ENCODE measurements around the gene GTF2I. TPM values are rescaled to one million over a fixed set of nuclear protein-coding genes. Genes with fewer than 3 reads are reported as not detected.
"Not testable (repeated sequence)": the region's sequence is repeated elsewhere in the genome, so short reads cannot be mapped to it uniquely, and the experiment has no call there.

The GTF2I gene
- total RNA-seq, 2 donors from 2014 or later = 74.3 to 107 TPM

GRCh38 chr7:74758268-74758667 lies 100.8 kb downstream of the GTF2I start:
- H3K27ac ChIP-seq; H3K4me3 ChIP-seq; H3K36me3 ChIP-seq; H3K9me3 ChIP-seq; H3K27me3 ChIP-seq; H3K4me1 ChIP-seq; DNase-seq (ENCODE audit: low spot score): not testable (repeated sequence)

- H3K27ac ChIP-seq; H3K4me1 ChIP-seq; H3K9me3 ChIP-seq; H3K27me3 ChIP-seq; DNase-seq (ENCODE audit: low spot score); H3K4me3 ChIP-seq; H3K36me3 ChIP-seq: not testable (repeated sequence)
Observed at GRCh38 chr7:74758982-74759381, 101.5 kb downstream of the GTF2I start.

GRCh38 chr7:74765205-74765918 lies 107.8 kb downstream of the GTF2I start:
- H3K27me3 ChIP-seq; H3K9me3 ChIP-seq; H3K27ac ChIP-seq; H3K36me3 ChIP-seq; H3K4me3 ChIP-seq; H3K4me1 ChIP-seq; DNase-seq (ENCODE audit: low spot score): not testable (repeated sequence)

- not testable (repeated sequence) for H3K4me3 ChIP-seq; H3K36me3 ChIP-seq; H3K9me3 ChIP-seq; H3K27ac ChIP-seq; H3K4me1 ChIP-seq; DNase-seq (ENCODE audit: low spot score); H3K27me3 ChIP-seq
Observed at GRCh38 chr7:74766509-74766908, 109.0 kb downstream of the GTF2I start.

GRCh38 chr7:74766991-74767390 lies 109.5 kb downstream of the GTF2I start:
- not testable (repeated sequence) for H3K36me3 ChIP-seq; H3K4me1 ChIP-seq; H3K27ac ChIP-seq; H3K9me3 ChIP-seq; H3K4me3 ChIP-seq; DNase-seq (ENCODE audit: low spot score); H3K27me3 ChIP-seq

- H3K9me3 ChIP-seq; H3K27ac ChIP-seq; H3K4me3 ChIP-seq; H3K27me3 ChIP-seq; H3K4me1 ChIP-seq; H3K36me3 ChIP-seq; DNase-seq (ENCODE audit: low spot score): not testable (repeated sequence)
Observed at GRCh38 chr7:74770062-74770461, 112.5 kb downstream of the GTF2I start.

- not testable (repeated sequence) for H3K36me3 ChIP-seq; H3K4me1 ChIP-seq; H3K27ac ChIP-seq; H3K9me3 ChIP-seq; H3K27me3 ChIP-seq; H3K4me3 ChIP-seq; DNase-seq (ENCODE audit: low spot score)
Observed at GRCh38 chr7:74772093-74772492, 114.6 kb downstream of the GTF2I start.

- H3K27ac ChIP-seq; H3K36me3 ChIP-seq; H3K9me3 ChIP-seq; DNase-seq (ENCODE audit: low spot score); H3K4me3 ChIP-seq; H3K4me1 ChIP-seq; H3K27me3 ChIP-seq: not testable (repeated sequence)
Observed at GRCh38 chr7:74773760-74774750, 116.5 kb downstream of the GTF2I start, which contains the start of gene NCF1. TSS of gene NCF1 (plus strand) at chr7:74774011. CDS start at chr7:74774032, 21 bp downstream.

GRCh38 chr7:74775111-74775510 lies 117.6 kb downstream of the GTF2I start:
- not testable (repeated sequence) for H3K4me3 ChIP-seq; H3K27ac ChIP-seq; DNase-seq (ENCODE audit: low spot score); H3K27me3 ChIP-seq; H3K9me3 ChIP-seq; H3K36me3 ChIP-seq; H3K4me1 ChIP-seq

- H3K27ac ChIP-seq; H3K4me3 ChIP-seq; H3K4me1 ChIP-seq; H3K36me3 ChIP-seq; H3K27me3 ChIP-seq; DNase-seq (ENCODE audit: low spot score); H3K9me3 ChIP-seq: not testable (repeated sequence)
Observed at GRCh38 chr7:74779053-74779452, 121.5 kb downstream of the GTF2I start.

GRCh38 chr7:74781746-74782145 lies 124.2 kb downstream of the GTF2I start:
- H3K9me3 ChIP-seq; DNase-seq (ENCODE audit: low spot score); H3K36me3 ChIP-seq; H3K4me1 ChIP-seq; H3K27me3 ChIP-seq; H3K27ac ChIP-seq; H3K4me3 ChIP-seq: not testable (repeated sequence)

GRCh38 chr7:74783595-74783994 lies 126.1 kb downstream of the GTF2I start:
- H3K9me3 ChIP-seq; H3K4me3 ChIP-seq; DNase-seq (ENCODE audit: low spot score); H3K27ac ChIP-seq; H3K36me3 ChIP-seq; H3K27me3 ChIP-seq; H3K4me1 ChIP-seq: not testable (repeated sequence)

- not testable (repeated sequence) for H3K27ac ChIP-seq, H3K9me3 ChIP-seq, H3K27me3 ChIP-seq, H3K36me3 ChIP-seq, H3K4me1 ChIP-seq
- H3K4me3 ChIP-seq = peak overlapping the region; percentile 32 to 37
- peak; percentile 92 for DNase-seq (ENCODE audit: low spot score)
Observed at GRCh38 chr7:74788369-74789150, 131.0 kb downstream of the GTF2I start.

GRCh38 chr7:74789200-74789736 lies 131.8 kb downstream of the GTF2I start:
- not testable (repeated sequence) for H3K36me3 ChIP-seq; H3K4me1 ChIP-seq; H3K27ac ChIP-seq; H3K4me3 ChIP-seq; DNase-seq (ENCODE audit: low spot score); H3K9me3 ChIP-seq; H3K27me3 ChIP-seq

Data from right atrium auricular region (tissue), 2 donors.